Ovary (tissue), 3 donors: ENCODE measurements around the gene CGNL1.

Source experiments
- POLR2A ChIP-seq: fragments of 450-650 bp; IDR thresholded peaks from one replicate; pipeline ENCODE4 v1.6.1; 2017; ENCODE audit warnings: antibody characterized with exemption, mild to moderate bottlenecking, moderate library complexity
- TF ChIP-seq, protein P1 (sequence below), 3 donors: fragments of 450-650 bp in 2 of 3; fragments of 200-600 bp in 1 of 3; IDR thresholded peaks; one replicate each; pipeline versions ENCODE4 v1.5.1 to v1.8.0; 2016 to 2022; ENCODE audit warnings: antibody characterized with exemption in 3 of 3, mild to moderate bottlenecking in 1 of 3
- donor health status: DM: no; HTN: no; CAD: no.

DNA sequence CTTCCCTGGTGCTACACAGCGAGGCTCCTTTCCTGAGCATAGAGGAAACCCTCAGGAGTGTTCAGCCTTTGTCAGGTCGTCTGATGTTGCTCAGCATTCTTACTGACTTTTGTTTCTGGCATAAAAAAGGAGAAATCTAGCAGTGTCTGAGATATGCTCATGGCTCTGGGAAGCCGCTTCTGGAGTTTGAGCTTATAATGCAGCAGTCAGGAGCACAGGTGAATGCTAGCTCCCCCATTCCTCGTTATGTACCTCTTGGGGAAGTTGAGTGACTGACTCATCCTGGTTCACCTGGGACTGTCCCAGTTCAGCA is 166.2 kb downstream of the CGNL1 start:
- TF ChIP-seq, protein P1, sequence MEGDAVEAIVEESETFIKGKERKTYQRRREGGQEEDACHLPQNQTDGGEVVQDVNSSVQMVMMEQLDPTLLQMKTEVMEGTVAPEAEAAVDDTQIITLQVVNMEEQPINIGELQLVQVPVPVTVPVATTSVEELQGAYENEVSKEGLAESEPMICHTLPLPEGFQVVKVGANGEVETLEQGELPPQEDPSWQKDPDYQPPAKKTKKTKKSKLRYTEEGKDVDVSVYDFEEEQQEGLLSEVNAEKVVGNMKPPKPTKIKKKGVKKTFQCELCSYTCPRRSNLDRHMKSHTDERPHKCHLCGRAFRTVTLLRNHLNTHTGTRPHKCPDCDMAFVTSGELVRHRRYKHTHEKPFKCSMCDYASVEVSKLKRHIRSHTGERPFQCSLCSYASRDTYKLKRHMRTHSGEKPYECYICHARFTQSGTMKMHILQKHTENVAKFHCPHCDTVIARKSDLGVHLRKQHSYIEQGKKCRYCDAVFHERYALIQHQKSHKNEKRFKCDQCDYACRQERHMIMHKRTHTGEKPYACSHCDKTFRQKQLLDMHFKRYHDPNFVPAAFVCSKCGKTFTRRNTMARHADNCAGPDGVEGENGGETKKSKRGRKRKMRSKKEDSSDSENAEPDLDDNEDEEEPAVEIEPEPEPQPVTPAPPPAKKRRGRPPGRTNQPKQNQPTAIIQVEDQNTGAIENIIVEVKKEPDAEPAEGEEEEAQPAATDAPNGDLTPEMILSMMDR (IDR thresholded peaks at IDR 0.05): no peak
- no peak for TF ChIP-seq POLR2A
